Measurements from ENCODE around the gene MYBPC2.

Gene MYBPC2

DNA sequence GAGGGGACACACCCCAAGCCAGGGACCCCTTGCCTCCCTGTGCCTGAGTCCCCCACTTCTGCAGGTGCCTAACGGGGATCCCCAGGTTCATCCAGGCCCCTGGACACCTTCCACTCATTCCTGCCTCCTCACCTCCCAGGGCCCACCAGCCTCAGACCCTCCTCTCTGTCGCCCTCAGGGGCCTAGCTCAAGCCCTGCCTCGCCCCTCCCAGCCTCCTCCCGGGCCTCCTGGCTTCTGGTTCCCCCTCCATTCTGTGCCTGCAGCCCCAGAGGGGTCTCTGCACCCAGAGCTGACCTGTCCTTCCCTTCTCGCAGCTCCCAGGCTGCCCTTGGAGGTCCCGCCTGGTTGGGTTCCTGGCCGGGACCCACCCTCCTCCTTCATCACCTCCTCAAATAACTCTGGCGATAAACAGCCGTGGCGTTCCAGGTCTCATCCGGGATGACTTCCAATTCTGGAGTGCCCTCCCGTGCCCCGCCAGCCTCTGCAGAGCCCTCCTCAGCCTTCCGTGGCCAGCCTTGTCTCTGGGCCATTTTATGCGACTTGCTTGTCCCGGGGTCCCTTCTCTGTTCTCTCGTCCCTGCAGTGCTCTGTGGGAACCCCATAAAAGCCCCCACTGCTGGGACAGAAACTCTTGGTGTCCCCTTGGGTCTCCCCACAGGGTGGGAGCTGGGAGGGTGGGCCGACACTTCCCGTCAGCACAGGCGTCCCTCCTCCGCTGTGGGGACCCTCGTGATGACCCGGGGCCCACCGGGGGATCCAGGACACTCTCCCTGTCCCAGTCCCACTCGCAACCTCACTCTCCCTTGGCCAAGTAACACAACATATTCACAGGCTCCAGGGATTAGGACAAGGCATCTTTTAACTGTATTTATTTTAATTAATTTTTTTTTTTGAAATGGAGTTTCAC, 69.1 kb downstream of the MYBPC2 start:
- DNase-seq: no peak

GRCh38 chr19:50505856-50506611, 73.3 kb downstream of the MYBPC2 start:
- no peak for DNase-seq

DNA sequence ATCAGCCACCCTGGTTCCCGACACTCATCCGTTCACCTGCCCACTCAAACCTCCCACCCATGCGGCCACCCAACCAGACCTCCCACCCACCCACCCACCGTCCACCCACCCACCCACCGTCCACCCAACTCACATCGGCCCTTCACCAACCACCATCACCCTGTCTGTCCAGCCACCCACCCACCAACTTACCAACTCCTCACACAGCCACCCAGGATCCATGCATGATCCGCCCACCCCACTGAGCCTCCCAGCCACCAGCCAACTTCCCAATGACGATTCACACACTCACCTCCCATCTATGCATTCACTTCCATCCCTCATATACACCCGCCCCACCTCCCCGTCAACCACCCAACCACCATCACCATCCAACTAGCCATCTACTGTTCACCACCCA, 74.0 kb downstream of the MYBPC2 start:
- DNase-seq: no peak

- no peak for DNase-seq
Observed at GRCh38 chr19:50507376-50507775, 74.7 kb downstream of the MYBPC2 start.

- DNase-seq: no peak
Observed at GRCh38 chr19:50508843-50509190, 76.1 kb downstream of the MYBPC2 start.

DNA sequence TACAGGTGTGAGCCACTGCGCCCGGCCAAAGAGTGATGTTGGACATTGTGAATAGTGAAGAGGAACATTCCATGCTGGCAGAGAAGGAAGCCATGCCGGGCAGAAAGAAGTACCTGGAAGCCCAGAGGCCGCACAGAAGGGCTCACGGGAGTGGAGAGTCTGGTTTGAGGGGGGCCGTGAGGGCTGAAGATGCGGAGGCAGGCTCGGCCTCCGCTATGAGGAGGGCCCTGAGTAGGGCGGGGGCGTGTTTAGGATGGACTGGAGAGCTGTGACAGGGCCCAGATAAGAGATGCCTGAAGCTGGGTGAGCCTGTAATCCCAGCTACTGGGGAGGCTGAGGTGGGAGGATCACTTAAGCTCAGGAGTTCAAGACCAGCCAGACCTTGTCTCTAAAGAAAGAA, 76.7 kb downstream of the MYBPC2 start:
- no peak for DNase-seq

DNA sequence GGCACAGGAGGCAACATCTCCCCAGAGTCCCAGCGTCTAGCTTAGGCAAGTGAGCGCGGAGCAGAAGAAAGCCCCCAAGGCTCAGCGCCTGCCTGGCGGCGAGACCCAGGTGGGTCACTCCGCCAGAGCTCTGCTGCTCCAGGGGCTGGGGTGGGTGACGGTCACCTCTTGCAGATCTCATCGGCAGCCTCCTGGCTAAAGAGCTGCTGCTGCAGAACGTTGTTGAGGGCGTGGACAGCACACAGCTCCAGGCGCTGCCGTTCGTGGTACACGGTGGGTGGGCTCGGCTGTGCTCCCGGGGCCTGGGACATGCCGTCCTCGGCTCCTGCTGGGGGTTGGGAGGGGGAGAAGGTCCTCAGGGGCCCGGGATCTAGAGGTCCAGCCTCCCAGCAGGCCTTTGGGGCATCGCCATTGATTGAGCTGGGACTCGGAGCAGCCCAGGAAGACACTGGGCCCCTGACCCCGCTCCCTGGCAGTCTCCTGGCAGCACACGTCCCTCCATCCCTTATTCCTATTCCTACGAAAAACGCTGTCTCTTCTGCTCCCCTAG, 77.5 kb downstream of the MYBPC2 start:
- DNase-seq: no peak

DNA sequence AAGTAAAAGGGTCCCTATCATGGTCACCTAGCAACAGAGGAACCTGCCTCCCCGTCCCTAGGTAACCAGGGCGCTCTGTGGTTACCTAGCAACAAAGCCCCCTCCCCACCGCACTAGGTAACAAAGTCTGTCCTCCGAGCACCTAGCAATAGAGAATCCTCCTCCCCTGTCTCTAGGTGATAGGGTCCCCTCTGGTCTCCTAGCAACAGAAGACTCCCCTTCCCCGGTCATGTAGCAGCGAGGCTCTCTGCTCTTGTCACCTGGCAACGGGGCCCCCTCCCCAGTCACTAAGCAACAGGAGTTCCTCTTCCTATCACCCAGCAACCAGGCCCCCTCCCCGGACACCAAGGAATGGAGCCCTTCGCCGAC, 78.0 kb downstream of the MYBPC2 start:
- DNase-seq: no peak

DNA sequence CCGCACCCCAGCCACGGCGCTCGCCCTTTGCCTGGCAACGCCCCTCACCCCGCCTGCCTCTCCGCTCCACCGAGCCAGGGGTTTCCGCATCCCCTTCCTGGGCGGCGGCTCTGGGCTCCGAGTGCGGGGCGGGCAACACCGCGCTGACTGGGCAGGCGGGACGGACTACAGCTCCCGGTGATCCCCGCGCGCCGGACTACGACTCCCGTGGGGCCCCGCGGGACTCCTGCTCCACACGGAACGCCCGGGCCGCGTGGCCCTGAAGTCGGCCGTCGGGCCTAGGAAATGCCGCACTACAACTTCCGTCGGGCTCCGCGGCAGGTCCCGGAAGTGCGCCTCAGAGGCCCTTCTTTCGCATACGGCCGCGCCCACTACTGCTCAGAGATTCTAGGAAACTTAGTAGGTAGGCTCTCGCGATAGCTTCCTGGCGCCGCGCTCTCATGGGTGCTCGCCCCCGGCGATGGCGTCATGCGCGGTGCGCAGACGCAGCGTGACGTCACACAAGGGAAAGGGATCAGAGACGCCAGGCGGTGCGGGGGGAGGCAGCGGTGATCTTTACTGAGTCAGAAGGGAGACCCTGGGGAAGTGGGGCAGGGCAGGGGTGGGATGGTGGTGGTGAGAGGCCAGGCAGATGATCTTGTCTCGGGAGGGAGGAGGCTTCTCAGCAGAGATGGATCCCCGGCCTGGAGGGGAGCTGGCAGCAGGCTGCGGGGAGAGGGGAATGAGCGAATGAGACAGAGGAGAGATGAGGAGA, 78.6 kb downstream of the MYBPC2 start, which contains the start of gene JOSD2:
TSS of gene JOSD2 (minus strand) at position 123 of the 754 bp plus-strand sequence. CDS start 760 bp downstream, outside the sequence.
- peak; percentile 97 for DNase-seq

GRCh38 chr19:50512112-50512998, 79.7 kb downstream of the MYBPC2 start:
- DNase-seq: no peak

GRCh38 chr19:50512999-50513745, 80.5 kb downstream of the MYBPC2 start:
- no peak for DNase-seq

DNA sequence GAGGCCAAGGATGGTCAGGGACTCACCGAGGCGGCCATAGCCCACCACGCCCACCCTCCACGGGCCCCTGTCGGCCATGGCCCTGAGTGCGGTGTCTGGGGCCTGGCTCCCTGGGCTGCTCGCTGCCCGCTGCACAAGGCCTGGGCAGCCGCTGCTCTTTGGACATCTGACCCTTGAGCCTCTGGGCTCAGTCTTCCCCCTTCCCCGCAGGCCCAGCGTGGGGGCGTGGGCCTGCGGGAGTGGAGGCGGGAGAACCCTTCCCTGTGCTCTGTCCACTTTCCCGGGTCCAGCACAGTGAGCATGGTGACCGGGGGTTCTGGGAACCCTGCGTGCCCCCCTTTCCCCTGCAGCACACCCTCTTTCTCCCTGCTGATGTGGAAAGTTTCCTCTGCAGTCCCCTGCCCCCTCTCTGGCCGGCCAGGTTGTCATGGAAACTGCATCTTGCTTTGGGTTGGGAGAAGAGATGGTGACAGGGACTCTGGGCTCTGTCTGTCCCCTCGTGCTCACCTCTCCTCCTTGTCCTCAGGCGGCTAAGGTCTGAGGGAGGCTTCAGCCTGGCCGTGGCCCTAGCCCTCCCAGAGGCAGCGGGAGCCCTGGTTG, 81.2 kb downstream of the MYBPC2 start, which contains the start of gene ASPDH:
TSS of gene ASPDH (minus strand) at position 168 of the 600 bp plus-strand sequence. CDS start at position 78, 90 bp downstream.
- DNase-seq: no peak

DNA sequence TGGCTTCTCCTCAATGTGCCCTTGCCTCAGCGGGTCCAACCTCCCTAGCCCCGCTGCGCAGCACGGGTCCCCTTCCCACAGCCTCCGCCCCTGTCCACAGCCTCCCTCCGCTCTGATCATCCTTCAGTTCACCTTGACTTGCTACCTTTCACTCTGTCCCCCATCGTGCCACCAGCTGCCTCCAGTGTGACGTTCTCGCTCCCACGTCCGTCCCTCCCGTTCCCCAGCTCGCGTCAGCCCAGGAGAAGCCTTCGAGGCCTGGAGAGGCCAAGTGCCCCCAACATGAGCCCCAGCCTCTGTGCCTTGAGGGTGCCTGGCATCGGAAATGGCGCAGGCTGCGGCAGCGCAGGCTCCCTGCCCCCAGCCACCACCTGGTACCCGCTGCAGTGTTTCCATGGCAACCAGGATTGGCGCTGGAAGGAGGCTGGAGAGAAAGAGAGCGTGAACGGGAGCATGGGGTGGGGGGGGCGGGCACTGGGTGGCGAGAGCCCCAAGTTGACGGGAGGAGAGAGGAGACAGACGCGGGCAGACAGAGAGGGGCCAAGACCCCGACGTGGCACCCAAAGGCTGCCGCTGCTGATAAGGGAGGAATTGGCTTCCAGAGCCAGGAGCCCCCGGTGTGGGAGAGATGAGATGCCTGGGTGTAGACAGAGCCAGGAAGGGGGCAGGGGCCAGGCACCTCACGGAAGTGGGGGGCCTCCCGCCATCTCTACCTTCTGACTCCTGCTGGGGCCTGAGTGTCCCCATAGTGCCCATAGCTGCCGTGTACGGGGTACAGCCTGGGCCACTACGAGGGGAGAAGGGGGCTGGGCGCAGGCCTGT, 81.9 kb downstream of the MYBPC2 start:
- DNase-seq: no peak

DNA sequence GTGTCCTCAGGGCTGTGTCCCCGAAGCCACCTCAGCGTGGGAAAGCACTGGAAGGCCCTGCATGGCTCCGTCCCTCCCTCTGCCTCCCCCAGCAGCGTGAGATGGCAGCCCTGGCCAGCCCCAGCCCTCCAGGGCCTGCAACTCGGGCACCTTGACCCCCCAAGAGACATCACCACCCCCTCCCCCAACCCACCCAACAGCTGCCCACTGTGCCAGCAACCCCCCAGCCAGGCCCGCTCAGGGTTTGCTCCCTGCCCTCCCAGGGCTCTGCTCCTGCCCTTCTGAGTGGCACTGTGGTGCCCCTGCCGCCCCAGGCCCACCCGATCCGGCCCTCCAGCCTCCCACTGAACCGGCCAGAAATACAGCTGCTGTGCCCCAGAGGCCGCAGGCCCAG, 82.5 kb downstream of the MYBPC2 start:
- no peak for DNase-seq

Data from activated naive CD4-positive, alpha-beta T cell treated with anti-CD3 and anti-CD28 coated beads, Interleukin-2, amount 50 U/mL, for 16 hours (primary cell).